Upper lobe of right lung (tissue), 1 donor: ENCODE results near the gene NOS3. TPM values are rescaled to one million over a fixed set of nuclear protein-coding genes. Genes with fewer than 3 reads are reported as not detected.

ENCODE experiments used
- ATAC-seq: fragments of 200-7000 bp; cut with Tn5 transposase; one replicate; pipeline ENCODE4 v1.9.1; 2020; ENCODE audit warnings: mild to moderate bottlenecking, moderate library complexity
- DNase-seq: peaks from one replicate; pipeline ENCODE4 v3.0.0-alpha.2; 2020
- H3K27ac ChIP-seq: fragments of 200-600 bp; one replicate; pipeline ENCODE4 v1.8.0; 2022
- H3K27me3 ChIP-seq: fragments of 200-600 bp; one replicate; pipeline ENCODE4 v1.8.0; 2022; ENCODE audit warnings: mild to moderate bottlenecking
- H3K36me3 ChIP-seq: fragments of 200-600 bp; one replicate; pipeline ENCODE4 v1.8.0; 2022
- H3K4me1 ChIP-seq: fragments of 200-600 bp; one replicate; pipeline ENCODE4 v1.8.0; 2022
- H3K4me3 ChIP-seq: fragments of 200-600 bp; one replicate; pipeline ENCODE4 v1.8.0; 2022; ENCODE audit warnings: mild to moderate bottlenecking
- H3K9me3 ChIP-seq: fragments of 200-600 bp; one replicate; pipeline ENCODE4 v1.8.0; 2022
- intact Hi-C: fragments of 100-400 bp; cut with DNase I; formaldehyde crosslinking; loops from one replicate; pipeline ENCODE4 v1.11.0; 2022
- total RNA-seq: library from RNA; stranded (reverse); fragmentation: NEBNext Ultra II Directional; extraction: Animal tissue kit (Norgen Biotek cat#: 25700); gene quantifications from one replicate; pipeline ENCODE4 v1.2.1, GENCODE V29; 2021
- TF ChIP-seq, protein P1 (sequence below): fragments of 200-600 bp; IDR thresholded peaks from one replicate; pipeline ENCODE4 v1.8.0; 2022; ENCODE audit warnings: antibody characterized with exemption
- donor health status: DM: no; HTN: yes; CAD: no; lungs with severe emphysema.

The NOS3 gene
- total RNA-seq, 1 donor from 2014 or later: 42.9 TPM

DNA sequence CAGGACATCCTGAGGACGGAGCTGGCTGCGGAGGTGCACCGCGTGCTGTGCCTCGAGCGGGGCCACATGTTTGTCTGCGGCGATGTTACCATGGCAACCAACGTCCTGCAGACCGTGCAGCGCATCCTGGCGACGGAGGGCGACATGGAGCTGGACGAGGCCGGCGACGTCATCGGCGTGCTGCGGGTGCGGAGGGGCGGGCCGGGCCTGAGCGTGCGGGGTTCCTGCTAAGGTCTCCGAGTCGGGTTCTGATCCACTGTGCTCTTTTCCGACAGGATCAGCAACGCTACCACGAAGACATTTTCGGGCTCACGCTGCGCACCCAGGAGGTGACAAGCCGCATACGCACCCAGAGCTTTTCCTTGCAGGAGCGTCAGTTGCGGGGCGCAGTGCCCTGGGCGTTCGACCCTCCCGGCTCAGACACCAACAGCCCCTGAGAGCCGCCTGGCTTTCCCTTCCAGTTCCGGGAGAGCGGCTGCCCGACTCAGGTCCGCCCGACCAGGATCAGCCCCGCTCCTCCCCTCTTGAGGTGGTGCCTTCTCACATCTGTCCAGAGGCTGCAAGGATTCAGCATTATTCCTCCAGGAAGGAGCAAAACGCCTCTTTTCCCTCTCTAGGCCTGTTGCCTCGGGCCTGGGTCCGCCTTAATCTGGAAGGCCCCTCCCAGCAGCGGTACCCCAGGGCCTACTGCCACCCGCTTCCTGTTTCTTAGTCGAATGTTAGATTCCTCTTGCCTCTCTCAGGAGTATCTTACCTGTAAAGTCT lies 23.1 kb downstream of the NOS3 start:
- Histone ChIP-seq H3K9me3 (no peaks in the 10 kb centered on the region), H3K27me3 (peaks cover 16% of the 10 kb centered on the region), H3K4me1 (peaks cover 26% of the 10 kb centered on the region), H3K36me3 (no peaks in the 10 kb centered on the region), H3K4me3 (peak overlapping the region; percentile 34), H3K27ac (no peak overlapping the region)
- ATAC-seq: peak; percentile 8
- TF ChIP-seq, protein P1, sequence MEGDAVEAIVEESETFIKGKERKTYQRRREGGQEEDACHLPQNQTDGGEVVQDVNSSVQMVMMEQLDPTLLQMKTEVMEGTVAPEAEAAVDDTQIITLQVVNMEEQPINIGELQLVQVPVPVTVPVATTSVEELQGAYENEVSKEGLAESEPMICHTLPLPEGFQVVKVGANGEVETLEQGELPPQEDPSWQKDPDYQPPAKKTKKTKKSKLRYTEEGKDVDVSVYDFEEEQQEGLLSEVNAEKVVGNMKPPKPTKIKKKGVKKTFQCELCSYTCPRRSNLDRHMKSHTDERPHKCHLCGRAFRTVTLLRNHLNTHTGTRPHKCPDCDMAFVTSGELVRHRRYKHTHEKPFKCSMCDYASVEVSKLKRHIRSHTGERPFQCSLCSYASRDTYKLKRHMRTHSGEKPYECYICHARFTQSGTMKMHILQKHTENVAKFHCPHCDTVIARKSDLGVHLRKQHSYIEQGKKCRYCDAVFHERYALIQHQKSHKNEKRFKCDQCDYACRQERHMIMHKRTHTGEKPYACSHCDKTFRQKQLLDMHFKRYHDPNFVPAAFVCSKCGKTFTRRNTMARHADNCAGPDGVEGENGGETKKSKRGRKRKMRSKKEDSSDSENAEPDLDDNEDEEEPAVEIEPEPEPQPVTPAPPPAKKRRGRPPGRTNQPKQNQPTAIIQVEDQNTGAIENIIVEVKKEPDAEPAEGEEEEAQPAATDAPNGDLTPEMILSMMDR: no peak
- peak; percentile 82 for DNase-seq
- intact Hi-C loops: no loop called here

DNA sequence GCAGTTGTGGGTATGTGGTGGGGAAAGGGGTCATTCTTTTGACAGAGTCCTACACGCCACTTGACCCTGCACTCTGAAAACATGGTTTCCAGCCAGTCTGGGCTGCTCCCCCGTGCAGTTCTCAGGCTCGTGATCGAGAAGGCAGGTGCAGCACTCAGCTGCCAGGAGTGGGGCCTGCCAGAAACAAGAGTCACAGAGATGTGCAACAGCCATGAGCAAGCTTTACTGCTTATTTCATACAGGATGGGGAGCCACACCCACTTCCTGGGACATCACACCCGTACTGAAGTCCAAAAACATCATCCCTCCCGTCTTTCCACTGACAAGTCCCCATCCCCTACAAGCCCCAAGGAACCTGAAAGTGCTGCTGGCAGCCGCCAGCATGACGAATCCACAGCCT lies 24.1 kb downstream of the NOS3 start:
- intact Hi-C loops: no loop called here
- no peaks in the 10 kb centered on the region for H3K36me3 ChIP-seq
- ATAC-seq: no peak

DNA sequence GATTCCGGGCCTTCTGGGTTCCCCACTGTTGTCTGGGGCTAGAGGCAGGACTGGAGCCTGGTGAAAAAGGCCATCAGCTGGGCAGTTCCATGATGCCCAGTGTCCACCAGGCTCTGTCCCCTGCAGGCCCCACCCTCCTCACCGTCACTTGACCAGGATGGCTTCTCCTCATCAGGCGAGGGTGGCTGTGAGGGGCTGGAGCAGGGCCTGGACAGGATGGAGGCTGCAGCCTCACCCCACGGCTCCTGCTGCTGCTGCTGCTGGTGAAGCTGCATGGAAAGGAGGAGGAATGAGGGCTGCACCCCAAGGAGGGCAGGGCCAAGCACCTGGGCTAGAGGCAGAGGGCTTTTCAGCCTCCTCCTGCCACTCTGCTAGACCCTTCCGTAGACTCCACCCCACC lies 25.1 kb downstream of the NOS3 start:
- intact Hi-C loops: no loop called here
- Histone ChIP-seq H3K27me3 (peaks cover 32% of the 10 kb centered on the region), H3K9me3 (no peaks in the 10 kb centered on the region)

More for the DNA sequence above, 24.1 kb downstream of the NOS3 start:
- Histone ChIP-seq H3K4me1 (peaks cover 26% of the 10 kb centered on the region), H3K4me3 (no peak overlapping the region), H3K9me3 (no peaks in the 10 kb centered on the region), H3K27me3 (peaks cover 22% of the 10 kb centered on the region), H3K27ac (no peak overlapping the region)
- TF ChIP-seq, protein P1: no peak
- DNase-seq: no peak

DNA sequence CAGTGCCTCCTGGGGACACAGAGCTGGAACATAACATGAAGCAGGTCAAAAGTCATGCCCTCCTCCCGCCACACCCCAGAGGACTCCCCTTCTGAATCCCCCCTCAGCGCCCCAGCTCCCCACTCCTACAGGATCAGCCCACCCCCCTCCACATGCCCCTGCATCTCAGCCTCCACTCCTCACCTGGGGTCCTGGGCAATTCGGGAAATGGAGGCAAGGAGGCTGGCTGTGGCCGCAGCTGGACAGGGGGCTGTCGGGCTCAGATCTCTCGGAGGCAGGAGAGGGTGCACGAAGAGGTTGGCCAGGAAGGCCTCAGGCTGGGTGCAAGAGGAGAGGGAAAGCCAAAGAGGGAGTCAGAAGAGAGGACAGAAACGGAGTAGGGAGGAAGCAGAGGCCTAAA lies 25.7 kb downstream of the NOS3 start:
- H3K27me3 ChIP-seq: peaks cover 33% of the 10 kb centered on the region
- no peak overlapping the region for H3K27ac ChIP-seq
- no peaks in the 10 kb centered on the region for H3K9me3 ChIP-seq
- TF ChIP-seq, protein P1: no peak
- DNase-seq (no peak), ATAC-seq (no peak)
- H3K4me3 ChIP-seq: no peak overlapping the region
- H3K4me1 ChIP-seq: peaks cover 17% of the 10 kb centered on the region
- H3K36me3 ChIP-seq: no peaks in the 10 kb centered on the region
- intact Hi-C loops: no loop called here

More for the DNA sequence above, 25.1 kb downstream of the NOS3 start:
- Histone ChIP-seq H3K4me3 (no peak overlapping the region), H3K27ac (no peak overlapping the region), H3K36me3 (no peaks in the 10 kb centered on the region), H3K4me1 (peaks cover 17% of the 10 kb centered on the region)
- DNase-seq (no peak), ATAC-seq (no peak)
- TF ChIP-seq, protein P1: no peak

DNA sequence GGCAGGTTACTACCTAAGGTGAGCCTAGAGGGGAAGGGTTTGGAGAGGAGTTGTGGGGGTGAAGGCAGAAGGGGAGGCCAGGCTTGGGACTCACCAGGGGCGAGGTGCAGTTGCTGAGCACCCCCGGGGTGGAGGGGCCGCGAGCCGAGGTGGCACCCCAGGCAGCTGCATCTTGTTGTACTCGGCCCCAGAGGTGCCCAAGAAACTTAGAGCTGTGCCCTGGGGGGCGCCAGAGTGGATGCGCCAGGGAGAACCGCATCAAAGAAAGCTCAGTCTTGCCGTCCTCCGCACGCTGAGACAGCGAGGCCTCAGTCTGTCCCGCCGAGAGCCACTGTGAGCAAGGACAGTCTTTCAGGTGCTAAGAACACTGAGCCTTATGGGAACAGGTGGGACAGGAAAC lies 26.1 kb downstream of the NOS3 start:
- Histone ChIP-seq H3K36me3 (no peaks in the 10 kb centered on the region), H3K27ac (no peak overlapping the region), H3K4me1 (peaks cover 17% of the 10 kb centered on the region), H3K27me3 (peaks cover 33% of the 10 kb centered on the region), H3K9me3 (no peaks in the 10 kb centered on the region), H3K4me3 (no peak overlapping the region)
- ATAC-seq (no peak), DNase-seq (no peak)
- TF ChIP-seq, protein P1: no peak
- intact Hi-C loops: no loop called here
